Measurements from ENCODE around the gene GPC1. TPM values are rescaled to one million over a fixed set of nuclear protein-coding genes. Genes with fewer than 3 reads are reported as not detected.
"Not testable (repeated sequence)": the region's sequence is repeated elsewhere in the genome, so short reads cannot be mapped to it uniquely, and the experiment has no call there.

Gene GPC1
- total RNA-seq, 1 donor from 2014 or later: 182 TPM

- DNase-seq (ENCODE audit: missing footprints) (peak; percentile 67), ATAC-seq (no peak)
- intact Hi-C loops (cut with DNase I): no loop called here
Measured at GRCh38 chr2:240468303-240469238, 33.1 kb downstream of the GPC1 start.

- DNase-seq (ENCODE audit: missing footprints): peak; percentile 33
- intact Hi-C loops (cut with DNase I): no loop called here
- ATAC-seq: no peak
Measured at GRCh38 chr2:240469239-240469636, 33.8 kb downstream of the GPC1 start.

- DNase-seq (ENCODE audit: missing footprints): no peak
- intact Hi-C loops (cut with DNase I): no loop called here
- no peak for ATAC-seq
Measured at GRCh38 chr2:240469740-240470139, 34.3 kb downstream of the GPC1 start.

- ATAC-seq (no peak), DNase-seq (ENCODE audit: missing footprints) (no peak)
- intact Hi-C loops (cut with DNase I): no loop called here
Measured at GRCh38 chr2:240472078-240472790, 36.8 kb downstream of the GPC1 start.

- intact Hi-C loops (cut with DNase I): no loop called here
- DNase-seq (ENCODE audit: missing footprints): no peak
- ATAC-seq: no peak
Measured at GRCh38 chr2:240473211-240473610, 37.7 kb downstream of the GPC1 start.

GRCh38 chr2:240477916-240478315, 42.5 kb downstream of the GPC1 start:
- ATAC-seq (no peak), DNase-seq (ENCODE audit: missing footprints) (no peak)
- intact Hi-C loops (cut with DNase I): no loop called here

GRCh38 chr2:240478346-240479110, 43.1 kb downstream of the GPC1 start:
- ATAC-seq (no peak), DNase-seq (ENCODE audit: missing footprints) (no peak)
- intact Hi-C loops (cut with DNase I): no loop called here

GRCh38 chr2:240479111-240479501, 43.6 kb downstream of the GPC1 start:
- DNase-seq (ENCODE audit: missing footprints) (no peak), ATAC-seq (no peak)
- intact Hi-C loops (cut with DNase I): no loop called here

GRCh38 chr2:240480834-240481623, 45.6 kb downstream of the GPC1 start:
- DNase-seq (ENCODE audit: missing footprints) (no peak), ATAC-seq (no peak)
- intact Hi-C loops (cut with DNase I): no loop called here

GRCh38 chr2:240481720-240482119, 46.3 kb downstream of the GPC1 start:
- DNase-seq (ENCODE audit: missing footprints) (no peak), ATAC-seq (no peak)
- intact Hi-C loops (cut with DNase I): no loop called here

- DNase-seq (ENCODE audit: missing footprints) (no peak), ATAC-seq (no peak)
- intact Hi-C loops (cut with DNase I): no loop called here
Measured at GRCh38 chr2:240482141-240482540, 46.7 kb downstream of the GPC1 start.

- DNase-seq (ENCODE audit: missing footprints) (no peak), ATAC-seq (no peak)
- intact Hi-C loops (cut with DNase I): no loop called here
Measured at GRCh38 chr2:240491483-240491882, 56.0 kb downstream of the GPC1 start.

GRCh38 chr2:240494194-240494793, 58.8 kb downstream of the GPC1 start:
- ATAC-seq (no peak), DNase-seq (ENCODE audit: missing footprints) (no peak)
- intact Hi-C loops (cut with DNase I): no loop called here

- DNase-seq (ENCODE audit: missing footprints); intact Hi-C loops (cut with DNase I); ATAC-seq: not testable (repeated sequence)
Measured at GRCh38 chr2:240494942-240495341, 59.5 kb downstream of the GPC1 start.

- ATAC-seq; intact Hi-C loops (cut with DNase I); DNase-seq (ENCODE audit: missing footprints): not testable (repeated sequence)
Measured at GRCh38 chr2:240497082-240497481, 61.6 kb downstream of the GPC1 start.

GRCh38 chr2:240498171-240498957, 62.9 kb downstream of the GPC1 start:
- no peak for DNase-seq (ENCODE audit: missing footprints)
- intact Hi-C loops (cut with DNase I): no loop called here
- ATAC-seq: no peak

GRCh38 chr2:240498958-240499260, 63.4 kb downstream of the GPC1 start:
- intact Hi-C loops (cut with DNase I): no loop called here
- no peak for ATAC-seq

More at GRCh38 chr2:240498958-240499260, 63.4 kb downstream of the GPC1 start:
- DNase-seq (ENCODE audit: missing footprints): no peak
